Neuron (in vitro differentiated cells): ENCODE measurements around the gene TADA2B.
"Not testable (repeated sequence)": the region's sequence is repeated elsewhere in the genome, so short reads cannot be mapped to it uniquely, and the experiment has no call there.

Experiments used
- H2AFZ ChIP-seq: one replicate; pipeline ENCODE4 v1.6.1; 2013; ENCODE audit warnings: low read depth, mild to moderate bottlenecking, inconsistent platforms, low read length, moderate library complexity
- H3K27me3 ChIP-seq: one replicate; pipeline ENCODE4 v1.6.1; 2013; ENCODE audit warnings: low read length; ENCODE audit not compliant: insufficient read depth
- H3K36me3 ChIP-seq: one replicate; pipeline ENCODE4 v1.6.1; 2013; ENCODE audit warnings: low read length; ENCODE audit not compliant: insufficient read depth
- H3K4me1 ChIP-seq: one replicate; pipeline ENCODE4 v1.6.1; 2013; ENCODE audit warnings: low read length; ENCODE audit not compliant: insufficient read depth
- H3K4me3 ChIP-seq: 2 replicates; pipeline ENCODE4 v1.5.1; 2013; ENCODE audit warnings: mild to moderate bottlenecking, low read length, moderate library complexity
- H3K9me3 ChIP-seq: one replicate; pipeline ENCODE4 v1.6.1; 2013; ENCODE audit warnings: low read length

The TADA2B gene

GRCh38 chr4:7073059-7073458 lies 29.9 kb downstream of the TADA2B start:
- no peak overlapping the region for H2AFZ ChIP-seq
- H3K4me3 ChIP-seq: no peak overlapping the region
- H3K27me3 ChIP-seq: no peaks in the 10 kb centered on the region
- H3K4me1 ChIP-seq: peaks cover 7% of the 10 kb centered on the region
- no peaks in the 10 kb centered on the region for H3K9me3 ChIP-seq
- H3K36me3 ChIP-seq: no peaks in the 10 kb centered on the region

GRCh38 chr4:7073526-7074390 lies 30.6 kb downstream of the TADA2B start:
- Histone ChIP-seq H3K9me3 (no peaks in the 10 kb centered on the region), H3K27me3 (no peaks in the 10 kb centered on the region), H3K4me3 (no peak overlapping the region), H3K4me1 (peaks cover 4% of the 10 kb centered on the region), H3K36me3 (no peaks in the 10 kb centered on the region), H2AFZ (no peak overlapping the region)

- H2AFZ ChIP-seq: no peak overlapping the region
- H3K4me1 ChIP-seq: no peaks in the 10 kb centered on the region
- no peaks in the 10 kb centered on the region for H3K36me3 ChIP-seq
- no peaks in the 10 kb centered on the region for H3K27me3 ChIP-seq
- no peak overlapping the region for H3K4me3 ChIP-seq
- no peaks in the 10 kb centered on the region for H3K9me3 ChIP-seq
Observed at GRCh38 chr4:7074426-7074825, 31.3 kb downstream of the TADA2B start.

GRCh38 chr4:7075962-7076695 lies 33.0 kb downstream of the TADA2B start:
- Histone ChIP-seq H3K36me3 (no peaks in the 10 kb centered on the region), H2AFZ (no peak overlapping the region), H3K27me3 (no peaks in the 10 kb centered on the region), H3K4me3 (no peak overlapping the region), H3K4me1 (no peaks in the 10 kb centered on the region), H3K9me3 (no peaks in the 10 kb centered on the region)

- Histone ChIP-seq H3K27me3 (no peaks in the 10 kb centered on the region), H3K4me3 (no peak overlapping the region), H3K4me1 (no peaks in the 10 kb centered on the region), H3K36me3 (no peaks in the 10 kb centered on the region), H3K9me3 (no peaks in the 10 kb centered on the region), H2AFZ (no peak overlapping the region)
Observed at GRCh38 chr4:7076696-7077082, 33.5 kb downstream of the TADA2B start.

GRCh38 chr4:7077371-7077770 lies 34.2 kb downstream of the TADA2B start:
- H3K4me3 ChIP-seq: no peak overlapping the region
- no peaks in the 10 kb centered on the region for H3K27me3 ChIP-seq
- no peaks in the 10 kb centered on the region for H3K9me3 ChIP-seq
- H3K4me1 ChIP-seq: no peaks in the 10 kb centered on the region
- no peaks in the 10 kb centered on the region for H3K36me3 ChIP-seq
- no peak overlapping the region for H2AFZ ChIP-seq

GRCh38 chr4:7078025-7078424 lies 34.9 kb downstream of the TADA2B start:
- Histone ChIP-seq H3K36me3 (no peaks in the 10 kb centered on the region), H3K27me3 (no peaks in the 10 kb centered on the region), H2AFZ (no peak overlapping the region), H3K4me3 (no peak overlapping the region), H3K9me3 (no peaks in the 10 kb centered on the region), H3K4me1 (no peaks in the 10 kb centered on the region)

- H3K9me3 ChIP-seq, H3K36me3 ChIP-seq, H3K4me3 ChIP-seq, H3K4me1 ChIP-seq, H3K27me3 ChIP-seq, H2AFZ ChIP-seq: not testable (repeated sequence)
Observed at GRCh38 chr4:7079483-7079882, 36.3 kb downstream of the TADA2B start.

GRCh38 chr4:7079909-7080308 lies 36.7 kb downstream of the TADA2B start:
- not testable (repeated sequence) for H3K36me3 ChIP-seq, H2AFZ ChIP-seq, H3K9me3 ChIP-seq, H3K4me1 ChIP-seq, H3K27me3 ChIP-seq, H3K4me3 ChIP-seq

GRCh38 chr4:7083597-7084563 lies 40.7 kb downstream of the TADA2B start:
- Histone ChIP-seq H3K4me1 (no peaks in the 10 kb centered on the region), H3K9me3 (no peaks in the 10 kb centered on the region), H3K36me3 (no peaks in the 10 kb centered on the region), H2AFZ (no peak overlapping the region), H3K4me3 (no peak overlapping the region), H3K27me3 (peaks cover 6% of the 10 kb centered on the region)

GRCh38 chr4:7084564-7084961 lies 41.4 kb downstream of the TADA2B start:
- H3K27me3 ChIP-seq, H3K4me1 ChIP-seq, H3K9me3 ChIP-seq, H3K4me3 ChIP-seq, H2AFZ ChIP-seq, H3K36me3 ChIP-seq: not testable (repeated sequence)

- Histone ChIP-seq H2AFZ (no peak overlapping the region), H3K9me3 (no peaks in the 10 kb centered on the region), H3K4me1 (no peaks in the 10 kb centered on the region), H3K4me3 (no peak overlapping the region), H3K27me3 (peaks cover 9% of the 10 kb centered on the region), H3K36me3 (no peaks in the 10 kb centered on the region)
Observed at GRCh38 chr4:7086384-7086783, 43.2 kb downstream of the TADA2B start.

- peaks cover 9% of the 10 kb centered on the region for H3K27me3 ChIP-seq
Observed at GRCh38 chr4:7087036-7087435, 43.9 kb downstream of the TADA2B start.

More at GRCh38 chr4:7087036-7087435, 43.9 kb downstream of the TADA2B start:
- Histone ChIP-seq H3K4me3 (no peak overlapping the region), H3K36me3 (no peaks in the 10 kb centered on the region), H3K4me1 (no peaks in the 10 kb centered on the region), H3K9me3 (no peaks in the 10 kb centered on the region), H2AFZ (no peak overlapping the region)
